ENCODE results near the gene MAEA.
A peak's percentile ranks its signal among the peaks of the same experiment; 100 is the strongest.
"Not testable (repeated sequence)": the region's sequence is repeated elsewhere in the genome, so short reads cannot be mapped to it uniquely, and the experiment has no call there.

MAEA gene

DNA sequence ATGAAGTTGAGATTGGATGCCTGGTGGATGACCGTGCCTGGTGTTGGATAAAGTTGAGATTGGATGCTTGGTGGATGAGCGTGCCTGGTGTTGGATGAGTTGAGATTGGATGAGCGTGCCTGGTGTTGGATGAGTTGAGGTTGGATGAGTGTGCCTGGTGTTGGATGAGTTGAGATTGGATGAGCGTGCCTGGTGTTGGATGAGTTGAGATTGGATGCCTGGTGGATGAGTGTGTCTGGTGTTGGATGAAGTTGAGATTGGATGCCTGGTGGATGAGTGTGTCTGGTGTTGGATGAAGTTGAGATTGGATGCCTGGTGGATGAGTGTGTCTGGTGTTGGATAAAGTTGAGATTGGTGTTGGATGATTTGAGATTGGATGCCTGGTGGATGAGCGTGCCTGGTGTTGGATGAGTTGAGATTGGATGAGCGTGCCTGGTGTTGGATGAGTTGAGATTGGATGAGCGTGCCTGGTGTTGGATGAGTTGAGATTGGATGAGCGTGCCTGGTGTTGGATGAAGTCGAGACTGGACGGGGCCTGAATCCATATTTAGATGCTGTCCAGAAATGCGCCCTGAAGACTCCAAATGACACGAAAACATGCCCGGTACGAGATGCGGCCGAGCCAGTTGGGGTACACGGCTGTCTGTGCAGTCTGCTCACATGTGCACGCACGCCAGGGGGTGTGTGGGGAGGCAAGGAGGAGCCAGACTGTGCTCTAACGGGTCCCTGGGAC is 34.9 kb downstream of the MAEA start:
- DNase-seq: not testable (repeated sequence)

DNA sequence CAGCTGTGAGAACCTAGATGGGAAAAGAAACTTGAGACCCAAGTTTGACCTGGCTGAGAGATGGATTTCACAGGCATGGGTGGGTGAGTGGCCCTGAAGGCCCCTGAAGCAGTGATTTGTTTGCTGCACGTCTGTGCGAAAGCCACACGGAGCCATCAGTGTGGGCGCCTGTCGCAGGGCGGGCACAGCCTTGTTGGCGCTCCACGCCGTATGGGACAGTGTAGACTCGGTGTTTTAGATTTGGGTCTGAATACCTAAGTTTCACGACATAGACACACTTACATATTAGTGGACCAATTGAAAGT is 35.4 kb downstream of the MAEA start:
- no peak for DNase-seq

DNA sequence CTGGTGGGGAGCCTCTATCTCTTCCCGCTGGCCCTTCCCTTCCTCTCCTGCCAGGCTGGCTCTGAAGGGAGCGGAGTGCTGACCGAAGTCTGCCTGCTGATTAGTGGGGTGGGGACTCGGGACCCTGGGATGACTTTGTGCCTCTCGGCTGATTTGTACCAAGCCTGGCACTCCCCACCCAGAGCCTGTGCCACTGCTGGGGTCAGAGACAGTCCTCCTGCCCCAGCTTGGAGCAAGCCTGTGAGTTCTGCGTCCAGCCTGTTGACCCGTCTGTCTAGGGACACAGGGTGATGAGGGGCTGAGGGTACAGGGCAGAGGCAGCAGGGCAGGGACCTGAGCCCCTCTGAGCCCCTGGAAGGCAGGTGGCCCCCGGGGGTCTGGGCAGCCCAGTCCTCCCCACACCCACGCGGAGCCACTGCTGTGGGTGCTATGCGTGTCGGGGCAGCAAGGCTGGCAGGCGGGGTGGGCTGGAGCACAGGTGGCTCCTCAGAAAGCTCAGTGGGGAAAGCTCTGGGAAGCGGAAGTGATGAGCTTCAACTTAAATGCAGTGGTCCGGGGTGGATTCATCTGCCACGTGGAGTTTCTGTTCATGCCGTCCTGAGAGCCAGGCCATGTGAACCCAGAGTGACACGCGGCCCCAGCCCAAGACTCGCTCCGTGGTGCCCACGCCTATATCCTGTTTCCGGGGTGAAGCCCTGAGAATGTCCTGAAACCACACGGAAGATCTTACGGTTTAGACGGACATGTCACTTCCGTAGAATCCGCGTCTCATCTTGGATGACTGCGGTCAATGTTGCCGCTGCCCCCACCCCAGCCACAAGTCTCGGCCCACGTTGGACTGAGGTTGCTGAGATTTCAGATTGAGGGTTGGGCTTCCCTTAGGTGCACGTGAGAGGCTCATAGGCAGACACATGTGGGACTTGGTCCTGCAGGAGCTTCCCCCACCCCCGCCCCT is 36.3 kb downstream of the MAEA start:
- no peak for DNase-seq

GRCh38 chr4:1326751-1327525 is 37.2 kb downstream of the MAEA start:
- DNase-seq: no peak

- DNase-seq: no peak
Observed at GRCh38 chr4:1327526-1328266, 38.0 kb downstream of the MAEA start.

DNA sequence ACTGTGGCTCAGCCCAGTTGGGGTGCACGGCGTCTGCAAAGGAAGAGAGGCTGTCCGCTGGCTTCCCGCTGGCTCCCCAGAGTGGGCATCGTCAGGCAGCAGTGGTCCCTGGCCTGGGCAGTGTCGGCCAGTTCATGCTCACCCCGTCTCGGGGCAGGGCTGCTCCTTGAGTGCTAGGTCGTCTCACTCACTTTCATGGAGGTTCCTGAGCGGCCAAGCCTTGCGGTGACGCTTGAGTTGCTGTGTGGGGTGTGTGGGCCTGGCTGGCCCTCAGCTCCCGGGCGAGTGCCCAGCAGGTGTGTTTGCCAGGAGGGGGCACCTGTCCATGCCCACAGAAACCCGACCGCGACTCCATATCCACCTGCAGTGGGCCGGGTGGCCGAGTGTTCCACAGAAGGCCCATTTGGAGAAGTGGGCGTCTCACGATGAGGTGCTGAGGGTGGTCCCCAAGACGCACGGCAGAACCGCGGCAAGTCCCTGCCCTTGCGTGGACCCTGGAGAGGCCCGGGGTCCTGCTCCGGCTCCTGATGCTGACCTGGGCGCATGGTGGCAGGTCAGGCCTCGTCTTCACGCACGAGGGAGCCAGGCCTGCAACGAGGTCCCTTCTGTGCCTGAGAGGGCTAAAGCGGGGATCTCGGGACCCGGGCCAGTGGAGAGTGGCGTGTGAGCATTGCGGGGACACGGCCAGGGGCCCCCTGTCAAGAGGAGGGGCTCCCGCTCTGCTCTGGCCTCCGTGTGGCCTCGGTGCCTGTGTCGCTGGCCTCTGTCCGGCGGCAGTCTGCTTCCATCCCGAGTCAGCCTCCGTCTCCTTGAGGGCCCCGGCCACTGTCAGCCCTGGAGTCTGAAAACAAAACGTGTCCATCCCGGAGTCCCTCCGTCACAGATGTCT is 38.8 kb downstream of the MAEA start:
- DNase-seq: no peak

DNA sequence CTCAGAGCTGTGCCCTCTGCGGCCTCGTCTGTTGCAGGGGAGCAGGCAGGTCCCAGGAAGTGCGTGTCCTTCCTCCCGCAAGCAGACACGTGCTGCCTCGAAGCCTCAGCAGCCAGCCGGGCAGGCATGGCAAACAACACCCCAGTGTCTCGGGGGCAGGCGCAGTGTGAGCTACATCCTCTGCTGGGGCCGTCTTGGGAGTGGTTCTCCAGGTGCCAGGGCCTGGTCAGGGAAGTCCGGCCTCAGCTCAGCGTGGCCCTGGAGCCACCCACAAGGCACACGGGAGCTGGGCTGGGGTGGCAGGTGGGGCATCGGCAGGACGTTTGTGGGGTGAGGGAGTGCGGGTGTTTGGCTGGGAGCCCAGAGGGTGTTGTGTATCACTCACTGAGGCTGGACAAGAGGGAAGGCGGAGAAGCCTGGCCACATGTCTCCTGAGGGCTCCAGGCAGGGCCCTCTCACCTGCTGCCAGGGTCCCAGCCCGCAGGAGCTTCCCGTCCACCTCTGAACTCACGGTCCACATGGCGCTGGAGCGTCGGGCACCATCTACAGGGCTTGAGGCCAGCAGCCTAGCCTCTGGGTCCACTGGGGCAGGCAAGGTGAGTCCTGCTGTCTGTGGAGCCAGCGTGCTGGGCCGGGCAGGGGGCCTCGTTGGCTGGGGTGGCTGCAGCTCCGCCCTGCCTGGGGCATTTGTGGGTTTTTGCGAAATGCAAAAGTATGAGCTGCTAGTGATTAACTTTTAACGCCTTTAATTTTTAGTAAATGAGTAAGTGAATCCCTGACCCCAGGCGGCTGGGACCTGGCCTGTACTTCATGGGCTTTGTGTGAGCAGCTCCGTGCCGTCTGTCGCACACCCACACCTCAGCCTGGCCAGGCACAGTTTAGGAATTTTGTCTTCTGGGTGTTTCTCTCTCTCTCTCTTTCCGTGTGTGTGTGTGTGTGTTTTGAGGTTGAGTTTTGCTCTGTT is 40.0 kb downstream of the MAEA start:
- peak; percentile 17 for DNase-seq

DNA sequence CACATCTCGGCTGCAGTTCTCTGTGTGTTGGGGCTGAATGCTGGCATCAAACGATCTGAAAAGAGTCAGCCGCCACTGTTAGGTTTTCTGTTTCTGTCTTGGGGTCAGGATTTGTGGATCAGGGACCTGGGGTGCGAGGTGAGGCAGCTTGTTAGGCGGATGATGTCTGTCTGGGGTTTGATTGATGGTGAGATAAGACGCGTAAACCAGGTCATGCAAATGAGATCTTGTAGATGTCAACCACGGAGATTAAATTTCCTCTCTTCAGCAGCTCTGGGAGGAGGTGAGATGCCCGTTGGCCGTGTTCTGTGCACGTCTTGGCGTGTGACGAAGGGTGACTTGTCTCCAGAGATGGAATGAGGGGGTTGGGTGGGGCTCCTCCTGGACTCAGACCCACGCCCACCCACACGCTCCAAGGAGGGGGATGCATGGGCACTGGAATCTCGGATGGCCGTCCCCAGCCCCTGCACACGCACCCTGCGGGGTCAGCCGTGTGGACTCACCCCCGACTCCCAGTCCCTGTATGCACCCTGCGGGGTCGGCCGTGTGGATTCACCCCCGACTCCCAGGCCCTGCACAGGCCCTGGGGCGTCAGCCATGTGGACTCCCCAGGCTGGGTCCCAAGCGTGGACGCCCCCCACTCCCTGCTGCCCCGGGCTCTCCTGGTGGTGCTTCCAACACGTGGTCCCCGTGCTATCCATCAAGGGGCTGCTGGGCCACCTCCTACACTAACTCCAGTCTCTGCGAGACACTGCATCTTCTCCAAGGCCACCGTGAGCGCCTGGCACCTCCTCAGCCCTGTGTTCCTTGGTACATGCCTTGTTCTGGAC is 41.3 kb downstream of the MAEA start:
- peak; percentile 67 for DNase-seq

DNA sequence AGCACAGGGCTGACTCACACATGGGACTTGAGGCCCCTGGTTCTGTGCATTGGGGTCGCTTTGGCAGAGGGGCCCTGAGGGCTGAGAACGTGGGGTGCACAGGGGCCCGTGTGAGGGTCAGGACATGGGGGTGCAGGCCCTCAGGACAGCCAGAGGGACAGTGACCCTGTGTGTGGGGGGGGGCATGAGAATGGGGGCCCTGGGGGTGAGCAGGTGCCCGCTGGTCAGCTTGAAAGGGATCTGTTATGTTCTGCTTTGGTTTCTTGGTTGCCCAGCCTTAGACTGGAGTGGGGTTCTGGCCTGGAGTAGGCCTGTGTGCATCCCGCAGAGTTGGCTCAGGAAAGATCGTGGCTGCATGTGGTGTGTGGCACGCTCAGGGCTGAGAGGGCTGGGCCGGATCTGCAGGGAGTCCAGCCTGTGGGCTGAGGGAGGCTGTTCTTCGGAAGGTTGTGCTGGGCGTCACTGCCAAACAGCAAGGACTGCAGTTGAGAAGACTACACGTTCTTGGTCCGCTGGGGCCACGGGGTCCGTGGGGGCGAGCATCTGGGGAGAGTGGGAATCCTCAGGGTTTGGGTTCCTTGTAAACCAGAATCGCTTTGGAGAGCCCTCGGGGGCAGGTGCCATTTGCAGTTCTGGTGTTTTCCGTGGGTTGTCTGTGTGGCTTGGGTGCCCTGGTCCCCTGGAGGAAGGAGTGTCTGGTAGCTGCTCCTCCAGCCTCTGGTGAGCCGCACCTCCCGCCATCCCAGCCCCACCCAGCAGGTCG is 42.1 kb downstream of the MAEA start:
- no peak for DNase-seq

GRCh38 chr4:1332686-1333085 is 43.0 kb downstream of the MAEA start:
- DNase-seq: no peak

- DNase-seq: no peak
Observed at GRCh38 chr4:1333256-1333655, 43.6 kb downstream of the MAEA start.

DNA sequence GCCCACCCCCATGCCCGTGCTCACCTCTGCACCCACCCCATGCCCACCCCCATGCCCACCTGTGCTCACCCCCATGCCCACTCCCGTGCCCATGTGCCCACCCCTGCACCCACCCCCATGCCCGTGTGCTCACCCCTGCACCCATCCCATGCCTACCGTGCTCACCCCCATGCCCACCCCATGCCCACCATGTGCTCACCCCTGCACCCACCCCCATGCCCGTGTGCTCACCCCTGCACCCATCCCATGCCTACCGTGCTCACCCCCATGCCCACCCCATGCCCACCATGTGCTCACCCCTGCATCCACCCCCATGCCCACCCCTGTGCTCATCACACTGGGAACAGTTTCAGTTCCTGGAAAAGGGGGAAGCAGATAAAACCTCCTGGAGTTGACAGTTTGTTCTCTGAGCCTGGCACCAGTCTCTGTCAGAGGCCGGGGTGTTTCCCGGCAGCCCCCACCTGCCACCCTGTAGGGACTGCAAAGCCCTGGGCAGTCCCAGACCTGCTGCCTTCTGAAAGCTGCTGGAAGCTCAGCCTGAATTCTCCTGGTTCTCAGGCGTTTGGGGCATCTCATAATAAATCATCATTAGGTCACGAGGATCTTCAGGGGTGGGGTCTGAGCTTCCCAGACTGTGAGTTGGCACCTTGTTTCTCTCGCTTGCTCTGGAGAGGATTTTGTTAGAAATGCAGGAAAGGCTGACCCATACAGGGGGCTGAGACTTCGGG is 44.3 kb downstream of the MAEA start:
- not testable (repeated sequence) for DNase-seq

DNA sequence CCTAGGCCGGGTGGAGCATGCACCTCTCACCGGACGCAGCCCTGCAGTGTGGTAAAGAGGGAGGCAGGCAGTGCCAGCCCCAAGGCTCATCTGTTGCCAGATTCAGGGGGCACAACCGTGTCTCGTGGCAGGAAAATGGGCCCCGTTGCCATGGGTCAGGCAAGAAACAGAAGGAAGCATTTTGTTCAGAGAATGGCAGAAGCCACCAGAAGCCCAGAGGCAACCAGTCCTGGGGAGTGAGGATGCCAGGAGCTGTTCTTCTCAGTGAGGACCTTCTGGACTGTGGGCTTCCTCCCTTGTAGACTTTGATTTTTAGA is 44.8 kb downstream of the MAEA start:
- DNase-seq: no peak

DNA sequence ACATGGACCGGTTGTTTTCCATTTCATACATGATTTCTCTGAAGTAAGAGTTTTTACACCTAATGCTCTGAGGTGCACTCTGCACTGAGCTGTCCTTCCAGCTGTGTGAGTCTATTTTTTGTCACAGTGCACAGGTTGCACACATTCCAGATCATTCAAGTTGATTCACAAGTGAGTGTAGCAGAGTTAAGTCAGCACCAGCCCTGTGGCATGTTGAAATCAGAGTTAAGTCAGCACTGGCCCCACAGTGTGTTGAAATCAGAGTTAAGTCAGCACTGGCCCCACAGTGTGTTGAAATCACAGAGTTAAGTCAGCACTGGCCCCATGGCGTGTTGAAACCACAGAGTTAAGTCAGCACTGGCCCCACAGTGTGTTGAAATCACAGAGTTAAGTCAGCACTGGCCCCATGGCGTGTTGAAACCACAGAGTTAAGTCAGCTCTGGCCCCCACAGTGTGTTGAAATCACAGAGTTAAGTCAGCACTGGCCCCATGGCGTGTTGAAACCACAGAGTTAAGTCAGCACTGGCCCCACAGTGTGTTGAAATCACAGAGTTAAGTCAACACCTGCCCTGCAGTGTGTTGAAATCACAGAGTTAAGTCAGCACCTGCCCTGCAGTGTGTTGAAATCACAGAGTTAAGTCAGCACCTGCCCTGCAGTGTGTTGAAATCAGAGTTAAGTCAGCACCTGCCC is 45.6 kb downstream of the MAEA start:
- DNase-seq: not testable (repeated sequence)

- DNase-seq: no peak
Observed at GRCh38 chr4:1336088-1336491, 46.4 kb downstream of the MAEA start.

GRCh38 chr4:1337376-1337831 is 47.7 kb downstream of the MAEA start:
- DNase-seq: peak; percentile 56

Measured in activated naive CD4-positive, alpha-beta T cell treated with Interleukin-2 at 50 U/mL for 16 hours (primary cell).